Glutamatergic neuron (in vitro differentiated cells): Measurements from ENCODE around the gene C1QBP. TPM values are rescaled to one million over a fixed set of nuclear protein-coding genes. Genes with fewer than 3 reads are reported as not detected.

Source experiments
- DNase-seq: peaks from one replicate; pipeline ENCODE4 v3.0.0; 2022
- H3K27ac Mint-ChIP-seq: one replicate; pipeline ENCODE4 v1.8.0; 2020; ENCODE audit warnings: mild to moderate bottlenecking, mixed read lengths, inconsistent platforms; ENCODE audit not compliant: unreplicated experiment
- H3K27me3 Mint-ChIP-seq: one replicate; pipeline ENCODE4 v1.8.0; 2020; ENCODE audit warnings: mild to moderate bottlenecking, moderate library complexity, mixed read lengths, inconsistent platforms; ENCODE audit not compliant: unreplicated experiment
- H3K36me3 Mint-ChIP-seq: one replicate; pipeline ENCODE4 v1.8.0; 2020; ENCODE audit warnings: mild to moderate bottlenecking, mixed read lengths, inconsistent platforms; ENCODE audit not compliant: unreplicated experiment
- H3K4me1 Mint-ChIP-seq: one replicate; pipeline ENCODE4 v1.8.0; 2020; ENCODE audit warnings: mild to moderate bottlenecking, low read depth, mixed read lengths, inconsistent platforms; ENCODE audit not compliant: unreplicated experiment
- H3K4me3 Mint-ChIP-seq: one replicate; pipeline ENCODE4 v1.8.0; 2020; ENCODE audit warnings: mild to moderate bottlenecking, mixed read lengths, inconsistent platforms; ENCODE audit not compliant: unreplicated experiment
- H3K9me3 Mint-ChIP-seq: one replicate; pipeline ENCODE4 v1.8.0; 2020; ENCODE audit warnings: mild to moderate bottlenecking, moderate library complexity, mixed read lengths, inconsistent platforms; ENCODE audit not compliant: unreplicated experiment
- total RNA-seq: library from RNA; stranded (reverse); fragmentation: NEBNext Ultra II Directional; extraction: Animal tissue kit (Norgen Biotek cat#: 25700); gene quantifications from one replicate; pipeline ENCODE4 v1.2.1, GENCODE V29; 2021; ENCODE audit not compliant: unreplicated experiment
- TF ChIP-seq, protein P1 (sequence below): fragments of 200-600 bp; sonication (generic); IDR thresholded peaks from one replicate; pipeline ENCODE4 v1.5.0; 2021; ENCODE audit not compliant: partially characterized antibody, unreplicated experiment

C1QBP gene
- total RNA-seq, 1 donor from 2014 or later = 96.4 TPM

DNA sequence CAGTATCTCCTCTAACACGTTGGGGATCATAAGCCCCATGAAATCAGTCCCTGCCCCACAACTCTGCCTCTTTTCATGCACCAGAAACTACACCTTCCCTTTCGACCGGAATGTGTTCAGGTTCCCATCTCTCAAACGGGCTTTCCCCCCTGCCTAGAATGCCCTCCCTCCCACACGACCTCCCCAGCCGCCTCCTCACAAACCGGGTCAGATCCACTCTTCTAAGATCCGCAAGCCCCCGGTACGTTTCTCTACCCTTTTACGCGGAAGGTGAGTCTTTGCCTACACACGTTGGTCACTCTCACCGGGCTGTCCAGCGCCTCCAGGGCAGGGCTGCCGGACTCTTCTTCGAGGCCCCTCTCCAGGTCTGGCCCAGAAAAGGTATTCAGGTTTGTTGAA is 29.1 kb upstream of the C1QBP start:
- DNase-seq = no peak
- Mint-ChIP-seq H3K4me3 (peak overlapping the region; percentile 96), H3K9me3 (peaks cover 3% of the 10 kb centered on the region), H3K27me3 (peaks cover 3% of the 10 kb centered on the region), H3K27ac (peak overlapping the region; percentile 63), H3K36me3 (no peaks in the 10 kb centered on the region), H3K4me1 (peaks cover 25% of the 10 kb centered on the region)
- TF ChIP-seq, protein P1, sequence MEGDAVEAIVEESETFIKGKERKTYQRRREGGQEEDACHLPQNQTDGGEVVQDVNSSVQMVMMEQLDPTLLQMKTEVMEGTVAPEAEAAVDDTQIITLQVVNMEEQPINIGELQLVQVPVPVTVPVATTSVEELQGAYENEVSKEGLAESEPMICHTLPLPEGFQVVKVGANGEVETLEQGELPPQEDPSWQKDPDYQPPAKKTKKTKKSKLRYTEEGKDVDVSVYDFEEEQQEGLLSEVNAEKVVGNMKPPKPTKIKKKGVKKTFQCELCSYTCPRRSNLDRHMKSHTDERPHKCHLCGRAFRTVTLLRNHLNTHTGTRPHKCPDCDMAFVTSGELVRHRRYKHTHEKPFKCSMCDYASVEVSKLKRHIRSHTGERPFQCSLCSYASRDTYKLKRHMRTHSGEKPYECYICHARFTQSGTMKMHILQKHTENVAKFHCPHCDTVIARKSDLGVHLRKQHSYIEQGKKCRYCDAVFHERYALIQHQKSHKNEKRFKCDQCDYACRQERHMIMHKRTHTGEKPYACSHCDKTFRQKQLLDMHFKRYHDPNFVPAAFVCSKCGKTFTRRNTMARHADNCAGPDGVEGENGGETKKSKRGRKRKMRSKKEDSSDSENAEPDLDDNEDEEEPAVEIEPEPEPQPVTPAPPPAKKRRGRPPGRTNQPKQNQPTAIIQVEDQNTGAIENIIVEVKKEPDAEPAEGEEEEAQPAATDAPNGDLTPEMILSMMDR = no peak

DNA sequence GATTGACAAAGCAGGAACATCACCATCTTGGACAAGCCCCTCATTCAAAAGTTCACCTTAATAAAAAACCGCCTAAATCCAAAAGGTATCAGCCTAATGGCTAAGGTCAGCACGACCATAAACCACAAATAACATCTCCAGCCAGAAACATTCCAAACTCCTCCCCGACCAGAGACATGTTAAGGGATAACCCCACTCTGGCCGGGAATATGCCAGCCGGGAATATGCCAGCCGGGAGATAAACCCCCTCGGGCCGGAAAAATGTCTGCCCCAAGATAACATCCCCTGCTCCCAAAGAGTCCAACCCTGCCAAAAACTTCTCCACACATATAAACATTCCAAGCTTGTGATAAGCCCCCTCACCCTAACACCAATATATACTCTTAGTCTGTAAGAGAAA is 28.5 kb upstream of the C1QBP start:
- peaks cover 3% of the 10 kb centered on the region for H3K27me3 Mint-ChIP-seq

DNA sequence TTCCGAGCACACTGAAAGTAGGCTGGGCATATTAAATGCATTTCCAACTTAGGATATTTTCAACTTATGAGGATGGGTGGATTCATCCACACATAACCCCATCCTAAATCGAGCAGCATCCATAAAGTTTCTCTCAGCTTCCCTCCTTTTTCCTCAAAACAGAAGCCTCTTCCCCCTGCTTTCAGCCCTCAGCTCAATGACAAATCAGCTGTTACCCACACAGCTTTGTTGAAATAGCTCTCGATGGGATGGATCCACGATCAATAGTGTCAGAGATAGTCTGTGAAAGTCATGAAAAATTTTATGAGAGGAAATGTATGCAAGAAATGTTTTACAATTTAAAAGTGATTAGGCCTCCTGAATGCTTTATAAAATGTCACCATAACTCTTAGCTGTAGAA is 27.3 kb upstream of the C1QBP start:
- Mint-ChIP-seq H3K9me3 (peaks cover 3% of the 10 kb centered on the region), H3K4me1 (peaks cover 29% of the 10 kb centered on the region), H3K36me3 (no peaks in the 10 kb centered on the region), H3K27ac (no peak overlapping the region), H3K27me3 (peaks cover 3% of the 10 kb centered on the region), H3K4me3 (peak overlapping the region; percentile 96)
- no peak for DNase-seq
- TF ChIP-seq, protein P1 = no peak

More for the DNA sequence above, 28.5 kb upstream of the C1QBP start:
- H3K9me3 Mint-ChIP-seq = peaks cover 3% of the 10 kb centered on the region
- H3K27ac Mint-ChIP-seq = peak overlapping the region; percentile 45
- H3K36me3 Mint-ChIP-seq = no peaks in the 10 kb centered on the region
- peaks cover 26% of the 10 kb centered on the region for H3K4me1 Mint-ChIP-seq
- TF ChIP-seq, protein P1 = no peak
- no peak for DNase-seq
- peak overlapping the region; percentile 96 for H3K4me3 Mint-ChIP-seq

DNA sequence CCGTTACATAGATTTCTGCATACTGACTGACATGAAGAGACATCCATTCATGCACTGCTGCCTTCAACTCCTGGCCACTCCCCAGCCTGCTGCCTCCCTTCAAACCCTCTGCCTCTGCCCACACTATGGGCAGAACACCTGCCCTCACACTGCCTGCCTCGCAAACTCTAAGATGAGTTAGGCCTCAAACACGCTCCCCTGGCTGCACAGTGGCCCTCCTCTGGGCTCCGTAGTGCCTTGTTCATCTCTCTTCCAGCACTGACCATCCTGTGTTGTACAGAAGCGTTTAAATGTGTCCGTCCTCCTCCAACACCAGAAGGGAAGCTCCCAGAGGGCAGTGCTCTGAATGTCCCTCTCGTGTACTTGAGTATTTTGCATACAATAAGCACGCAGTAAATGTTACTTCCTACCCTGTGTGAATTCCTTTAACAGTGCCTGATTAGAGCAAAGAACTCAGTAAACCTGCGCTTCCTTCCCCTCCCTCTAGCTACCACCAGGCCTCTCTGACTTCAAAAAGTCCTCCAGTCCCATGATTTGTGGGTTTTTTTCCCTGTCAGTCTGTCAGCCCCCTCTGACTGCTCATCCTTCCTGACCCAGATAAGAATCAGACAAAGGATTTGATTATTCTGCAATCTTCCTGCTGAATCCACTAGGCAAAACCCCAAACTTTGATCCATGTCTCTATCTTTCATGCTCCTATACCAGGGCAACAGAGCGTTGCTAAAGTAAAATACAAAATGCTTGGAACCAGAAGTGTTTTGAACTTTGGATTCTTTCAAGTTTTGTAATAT is 26.0 kb upstream of the C1QBP start:
- no peak for DNase-seq
- Mint-ChIP-seq H3K4me3 (peak overlapping the region; percentile 30), H3K9me3 (peaks cover 3% of the 10 kb centered on the region), H3K36me3 (no peaks in the 10 kb centered on the region), H3K27ac (peak overlapping the region; percentile 19), H3K4me1 (peaks cover 29% of the 10 kb centered on the region), H3K27me3 (peaks cover 3% of the 10 kb centered on the region)
- TF ChIP-seq, protein P1 = no peak

DNA sequence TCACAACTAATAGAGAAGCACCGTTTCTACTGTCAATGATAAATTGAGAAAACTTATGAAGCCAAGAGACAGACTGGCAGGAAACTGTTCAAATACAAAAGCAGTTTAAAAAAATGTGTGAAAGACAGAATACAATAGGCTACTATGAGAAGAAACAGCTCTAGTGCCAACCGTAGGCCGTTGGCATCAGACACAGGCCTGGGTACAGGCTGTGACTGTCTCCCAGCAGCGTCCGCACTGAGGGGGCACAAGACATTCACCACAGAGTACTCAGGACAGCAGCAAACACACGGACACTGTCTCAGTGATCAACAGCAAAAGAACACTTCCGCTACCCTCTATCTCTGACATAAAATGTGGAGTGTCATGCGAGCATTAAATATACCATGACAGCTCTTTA is 7.8 kb upstream of the C1QBP start:
- no peak overlapping the region for H3K4me3 Mint-ChIP-seq
- H3K27me3 Mint-ChIP-seq = no peaks in the 10 kb centered on the region
- no peak overlapping the region for H3K27ac Mint-ChIP-seq
- no peaks in the 10 kb centered on the region for H3K4me1 Mint-ChIP-seq
- TF ChIP-seq, protein P1 = no peak
- DNase-seq = no peak
- no peaks in the 10 kb centered on the region for H3K9me3 Mint-ChIP-seq
- H3K36me3 Mint-ChIP-seq = no peaks in the 10 kb centered on the region
